IMR-90 (cell line): Measurements from ENCODE around the gene NR4A1. TPM values are rescaled to one million over a fixed set of nuclear protein-coding genes. Genes with fewer than 3 reads are reported as not detected.

Experiments
- ATAC-seq: fragments of 200-7000 bp; cut with Tn5 transposase; 2 replicates; pipeline ENCODE4 v1.9.1; 2020; ENCODE audit warnings: low read depth, mild to moderate bottlenecking, moderate library complexity
- BruUV-seq: library from RNA; stranded (reverse); fragments of 400-500 nt; replicated peaks from 2 replicates; lab custom pipeline; 2021; lab: Mats Ljungman, UMichigan
- CTCF ChIA-PET: fragments of 300-600 bp; formaldehyde crosslinking; extraction: SDS; loops from one replicate; lab custom pipeline; 2021; ENCODE audit warnings: antibody characterized with exemption; lab: Yijun Ruan, JAX
- POLR2A ChIA-PET: fragments of 300-600 bp; sonication (Branson Sonifier 250); formaldehyde crosslinking; loops from one replicate; lab custom pipeline; 2022; ENCODE audit warnings: antibody characterized with exemption; ENCODE audit not compliant: unreplicated experiment; lab: Charles Lee
- DNase-seq: peaks from one replicate; pipeline ENCODE4 v3.0.0; 2013
- H2AFZ ChIP-seq: replicated peaks from 2 replicates; pipeline ENCODE3; 2013; ENCODE audit warnings: low read length, mild to moderate bottlenecking; ENCODE audit not compliant: poor library complexity
- H2AK5ac ChIP-seq: 2 replicates; pipeline ENCODE4 v1.6.1; 2013; ENCODE audit warnings: low read depth, low read length, inconsistent platforms
- H2AK9ac ChIP-seq: replicated peaks from 2 replicates; pipeline ENCODE3; 2013; ENCODE audit warnings: mild to moderate bottlenecking, low read depth, low read length, moderate library complexity; ENCODE audit not compliant: poor library complexity
- H2BK120ac ChIP-seq: 2 replicates; pipeline ENCODE4 v1.6.1; 2013; ENCODE audit warnings: low read depth, low read length, inconsistent platforms
- H2BK15ac ChIP-seq: 3 replicates; pipeline ENCODE4 v1.6.1; 2013; ENCODE audit warnings: low read depth, low read length, inconsistent platforms
- H2BK20ac ChIP-seq: 2 replicates; pipeline ENCODE4 v1.6.1; 2013; ENCODE audit warnings: low read depth, mild to moderate bottlenecking, inconsistent platforms, low read length, moderate library complexity
- H2BK5ac ChIP-seq: 2 replicates; pipeline ENCODE4 v1.6.1; 2013; ENCODE audit warnings: mild to moderate bottlenecking, low read depth, low read length, inconsistent platforms; ENCODE audit not compliant: poor library complexity, severe bottlenecking
- H3K14ac ChIP-seq: replicated peaks from 2 replicates; pipeline ENCODE4 v1.6.1; 2013; ENCODE audit warnings: low read depth, low read length, inconsistent platforms
- H3K18ac ChIP-seq: 2 replicates; pipeline ENCODE4 v1.6.1; 2013; ENCODE audit warnings: low read depth, low read length, control low read depth
- H3K23ac ChIP-seq: 2 replicates; pipeline ENCODE4 v1.6.1; 2013; ENCODE audit warnings: low read depth, low read length, inconsistent platforms
- H3K27ac ChIP-seq: 2 replicates; pipeline ENCODE4 v1.5.1; 2013; ENCODE audit warnings: mild to moderate bottlenecking, control low read depth, low read length; ENCODE audit not compliant: insufficient read depth
- H3K27me3 ChIP-seq: 2 replicates; pipeline ENCODE4 v1.6.1; 2013; ENCODE audit warnings: low read length; ENCODE audit not compliant: control insufficient read depth, insufficient read depth
- H3K36me3 ChIP-seq: 2 replicates; pipeline ENCODE4 v1.6.1; 2013; ENCODE audit warnings: low read length, mixed read lengths; ENCODE audit not compliant: control insufficient read depth, insufficient read depth
- H3K4ac ChIP-seq: 2 replicates; pipeline ENCODE4 v1.6.1; 2013; ENCODE audit warnings: low read depth, low read length, inconsistent platforms
- H3K4me1 ChIP-seq: 2 replicates; pipeline ENCODE4 v1.6.1; 2013; ENCODE audit warnings: low read length, mixed read lengths; ENCODE audit not compliant: control insufficient read depth, insufficient read depth
- H3K4me2 ChIP-seq: 2 replicates; pipeline ENCODE4 v1.6.1; 2013; ENCODE audit warnings: low read depth, mild to moderate bottlenecking, control low read depth, low read length, moderate library complexity
- H3K4me3 ChIP-seq: 2 replicates; pipeline ENCODE4 v1.5.1; 2013; ENCODE audit warnings: low read depth, mild to moderate bottlenecking, control low read depth, low read length, moderate library complexity; ENCODE audit not compliant: insufficient read depth
- H3K56ac ChIP-seq: 2 replicates; pipeline ENCODE4 v1.6.1; 2013; ENCODE audit warnings: low read length, inconsistent platforms; ENCODE audit not compliant: insufficient read depth; ENCODE audit errors: extremely low read depth
- H3K79me1 ChIP-seq, 2 experiments: 2 replicates each; pipeline ENCODE4 v1.6.1; 2013; ENCODE audit warnings: low read length in 2 of 2, inconsistent platforms in 1 of 2, low read depth in 1 of 2
- H3K9ac ChIP-seq: 2 replicates; pipeline ENCODE4 v1.6.1; 2013; ENCODE audit warnings: low read depth, low read length, control low read depth
- H3K9me1 ChIP-seq: 2 replicates; pipeline ENCODE4 v1.6.1; 2013; ENCODE audit warnings: low read length, inconsistent platforms; ENCODE audit not compliant: insufficient read depth
- H3K9me3 ChIP-seq: 2 replicates; pipeline ENCODE4 v1.6.1; 2013; ENCODE audit warnings: low read length; ENCODE audit not compliant: control insufficient read depth, insufficient read depth
- H4K20me1 ChIP-seq: 2 replicates; pipeline ENCODE4 v1.6.1; 2013; ENCODE audit warnings: low read length, inconsistent platforms; ENCODE audit not compliant: insufficient read depth
- H4K5ac ChIP-seq: 2 replicates; pipeline ENCODE4 v1.6.1; 2013; ENCODE audit warnings: mild to moderate bottlenecking, low read depth, low read length, control low read depth
- H4K8ac ChIP-seq, 2 experiments: 2 replicates each; pipeline ENCODE4 v1.6.1; 2013; ENCODE audit warnings: low read depth in 2 of 2, low read length in 2 of 2, control low read depth in 1 of 2, inconsistent platforms in 1 of 2
- H4K91ac ChIP-seq: 2 replicates; pipeline ENCODE4 v1.6.1; 2013; ENCODE audit warnings: low read depth, low read length, inconsistent platforms; ENCODE audit not compliant: insufficient read depth
- BHLHE40 ChIP-seq: fragments of 150-350 bp; IDR thresholded peaks from 2 replicates; pipeline ENCODE4 v1.6.1; 2016; ENCODE audit warnings: mild to moderate bottlenecking, low read depth, low read length
- CEBPB ChIP-seq: IDR thresholded peaks from 2 replicates; pipeline ENCODE4 v1.6.1; 2012; ENCODE audit warnings: low read depth, low read length, improper control_type of control experiment
- CHD1 ChIP-seq: IDR thresholded peaks from 2 replicates; pipeline ENCODE4 v1.6.1; 2012; ENCODE audit warnings: low read depth, low read length, improper control_type of control experiment
- FOS ChIP-seq: fragments of 150-350 bp; IDR thresholded peaks from 2 replicates; pipeline ENCODE4 v1.6.1; 2016; ENCODE audit warnings: low read depth, low read length
- MAFK ChIP-seq: IDR thresholded peaks from 2 replicates; pipeline ENCODE4 v1.6.1; 2012; ENCODE audit warnings: low read depth, low read length, improper control_type of control experiment
- MAZ ChIP-seq: IDR thresholded peaks from 2 replicates; pipeline ENCODE4 v1.6.1; 2012; ENCODE audit warnings: low read depth, mild to moderate bottlenecking, low read length, improper control_type of control experiment, moderate library complexity, borderline replicate concordance
- MXI1 ChIP-seq: IDR thresholded peaks from 2 replicates; pipeline ENCODE4 v1.6.1; 2012; ENCODE audit warnings: low read depth, mild to moderate bottlenecking, low read length, moderate library complexity, borderline replicate concordance
- NFE2L2 ChIP-seq: fragments of 150-350 bp; IDR thresholded peaks from 2 replicates; pipeline ENCODE4 v1.6.1; 2016; ENCODE audit warnings: low read depth, mild to moderate bottlenecking, low read length
- POLR2A ChIP-seq: IDR thresholded peaks from 2 replicates; pipeline ENCODE4 v1.6.1; 2012; ENCODE audit warnings: mild to moderate bottlenecking, low read depth, low read length
- RAD21 ChIP-seq: IDR thresholded peaks from 2 replicates; pipeline ENCODE4 v1.6.1; 2012; ENCODE audit warnings: low read length, improper control_type of control experiment
- RCOR1 ChIP-seq: IDR thresholded peaks from 2 replicates; pipeline ENCODE4 v1.6.1; 2012; ENCODE audit warnings: mild to moderate bottlenecking, low read length, improper control_type of control experiment; ENCODE audit not compliant: insufficient replicate concordance
- RFX5 ChIP-seq: IDR thresholded peaks from 2 replicates; pipeline ENCODE4 v1.8.0; 2012; ENCODE audit warnings: low read depth, mild to moderate bottlenecking, low read length, moderate library complexity
- SMC3 ChIP-seq: fragments of 150-350 bp; IDR thresholded peaks from 2 replicates; pipeline ENCODE4 v1.6.1; 2016; ENCODE audit warnings: low read depth, mild to moderate bottlenecking, antibody characterized with exemption, low read length, moderate library complexity
- WGBS, 2 experiments: methylation state at CpG; one replicate each; pipeline versions ENCODE4 v1.1.5 to v1.1.7; 2013; ENCODE audit warnings: missing lambda C conversion rate in 2 of 2; ENCODE audit not compliant: insufficient read length in 1 of 2; ENCODE audit errors: extremely low coverage in 2 of 2; 5-methylcytosine and 5-hydroxymethylcytosine counted together
- dilution Hi-C: fragments of 300-500 bp; cut with HindIII; formaldehyde crosslinking; loops from one replicate; pipeline ENCODE4 v1.14.3; 2018; ENCODE audit warnings: low sequenced_read_pairs; ENCODE audit not compliant: unreplicated experiment
- in situ Hi-C: fragments of 300-500 bp; cut with MboI; formaldehyde crosslinking; loops from 3 replicates; pipeline ENCODE4 v1.14.3; 2019; ENCODE audit warnings: low sequenced_read_pairs, inconsistent platforms, mixed read lengths
- intact Hi-C: fragments of 100-400 bp; cut with micrococcal nuclease; formaldehyde crosslinking; loops from 2 replicates; pipeline ENCODE4 v1.10.0; 2022
- polyA plus RNA-seq, 3 experiments: library from polyadenylated mRNA; depleted of rRNA; stranded (reverse); fragments of >200 nt; gene quantifications; 2 replicates each; pipeline ENCODE4 v1.2.3, GENCODE V29; 2012; ENCODE audit warnings: low replicate concordance in 1 of 3
- total RNA-seq: library from RNA; depleted of rRNA; stranded (reverse); fragments of >200 nt; gene quantifications from 2 replicates; pipeline ENCODE4 v1.2.3, GENCODE V29; 2012
- TF ChIP-seq, protein P1 (sequence below): fragments of 150-350 bp; IDR thresholded peaks from 2 replicates; pipeline ENCODE4 v1.6.1; 2017; ENCODE audit warnings: mild to moderate bottlenecking, antibody characterized with exemption, low read length, low read depth
- TF ChIP-seq, protein P2 (sequence below): conservative IDR thresholded peaks from 2 replicates; pipeline ENCODE4 v1.5.1; 2012; ENCODE audit warnings: mild to moderate bottlenecking, low read depth, low read length, improper control_type of control experiment
- TF ChIP-seq, protein P3 (sequence below): fragments of 150-350 bp; IDR thresholded peaks from 2 replicates; pipeline ENCODE4 v1.6.1; 2016; ENCODE audit warnings: low read depth, mild to moderate bottlenecking, low read length, moderate library complexity, borderline replicate concordance

NR4A1 gene
- total and polyA plus RNA-seq, 2 of the 4 experiments (the other 2 are of a cell fraction): 6.6 to 34.1 TPM

DNA sequence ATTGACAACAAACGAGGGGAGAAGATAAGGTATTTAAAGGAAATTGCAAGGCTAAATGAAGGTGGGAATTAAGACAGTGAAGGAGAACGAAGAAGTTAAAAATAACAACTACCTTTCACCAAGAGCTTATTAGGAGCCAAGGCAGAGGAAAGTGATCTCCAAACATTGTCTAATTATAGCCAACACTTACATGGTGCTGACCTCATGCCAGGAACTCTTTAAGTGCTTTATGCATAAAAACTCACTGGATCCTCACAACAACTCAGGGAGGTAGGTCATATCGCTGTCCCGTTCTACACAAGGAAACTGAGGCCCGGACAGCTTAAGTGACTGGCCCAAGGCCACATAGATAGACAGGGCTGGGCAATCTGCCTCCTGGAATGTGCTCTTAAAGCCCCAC is 25.0 kb upstream of the NR4A1 start:
- DNase-seq: no peak
- no peaks in the 10 kb centered on the region for H3K9me3 ChIP-seq
- H2AK5ac ChIP-seq: no peak overlapping the region
- no peak for ATAC-seq
- dilution Hi-C loops: no loop called here
- peak overlapping the region; percentile 7 for H2AK9ac ChIP-seq
- no TSS peak for BruUV-seq
- H3K23ac ChIP-seq: no peak overlapping the region; the same call in 1 of the 2 replicates
- peaks cover 5% of the 10 kb centered on the region; the same call in 1 of the 2 replicates for H3K4me1 ChIP-seq
- no peak overlapping the region for H3K56ac ChIP-seq
- no peak overlapping the region for H3K9ac ChIP-seq
- no peaks in the 10 kb centered on the region; the same call in 1 of the 2 replicates for H4K20me1 ChIP-seq
- H3K4me3 ChIP-seq: no peak overlapping the region
- H3K9me1 ChIP-seq: no peaks in the 10 kb centered on the region
- H3K4ac ChIP-seq: no peak overlapping the region
- H2BK5ac ChIP-seq: no peak overlapping the region
- TF ChIP-seq FOS: no peak
- no peak for TF ChIP-seq NFE2L2
- TF ChIP-seq RFX5: no peak
- no peak for TF ChIP-seq RAD21
- TF ChIP-seq BHLHE40: no peak
- TF ChIP-seq CEBPB: no peak
- TF ChIP-seq POLR2A: no peak
- TF ChIP-seq RCOR1: no peak
- TF ChIP-seq, protein P1, sequence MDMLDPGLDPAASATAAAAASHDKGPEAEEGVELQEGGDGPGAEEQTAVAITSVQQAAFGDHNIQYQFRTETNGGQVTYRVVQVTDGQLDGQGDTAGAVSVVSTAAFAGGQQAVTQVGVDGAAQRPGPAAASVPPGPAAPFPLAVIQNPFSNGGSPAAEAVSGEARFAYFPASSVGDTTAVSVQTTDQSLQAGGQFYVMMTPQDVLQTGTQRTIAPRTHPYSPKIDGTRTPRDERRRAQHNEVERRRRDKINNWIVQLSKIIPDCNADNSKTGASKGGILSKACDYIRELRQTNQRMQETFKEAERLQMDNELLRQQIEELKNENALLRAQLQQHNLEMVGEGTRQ: no peak
- no peak for TF ChIP-seq CHD1
- no peak for TF ChIP-seq MXI1
- TF ChIP-seq SMC3: no peak
- TF ChIP-seq, protein P2, sequence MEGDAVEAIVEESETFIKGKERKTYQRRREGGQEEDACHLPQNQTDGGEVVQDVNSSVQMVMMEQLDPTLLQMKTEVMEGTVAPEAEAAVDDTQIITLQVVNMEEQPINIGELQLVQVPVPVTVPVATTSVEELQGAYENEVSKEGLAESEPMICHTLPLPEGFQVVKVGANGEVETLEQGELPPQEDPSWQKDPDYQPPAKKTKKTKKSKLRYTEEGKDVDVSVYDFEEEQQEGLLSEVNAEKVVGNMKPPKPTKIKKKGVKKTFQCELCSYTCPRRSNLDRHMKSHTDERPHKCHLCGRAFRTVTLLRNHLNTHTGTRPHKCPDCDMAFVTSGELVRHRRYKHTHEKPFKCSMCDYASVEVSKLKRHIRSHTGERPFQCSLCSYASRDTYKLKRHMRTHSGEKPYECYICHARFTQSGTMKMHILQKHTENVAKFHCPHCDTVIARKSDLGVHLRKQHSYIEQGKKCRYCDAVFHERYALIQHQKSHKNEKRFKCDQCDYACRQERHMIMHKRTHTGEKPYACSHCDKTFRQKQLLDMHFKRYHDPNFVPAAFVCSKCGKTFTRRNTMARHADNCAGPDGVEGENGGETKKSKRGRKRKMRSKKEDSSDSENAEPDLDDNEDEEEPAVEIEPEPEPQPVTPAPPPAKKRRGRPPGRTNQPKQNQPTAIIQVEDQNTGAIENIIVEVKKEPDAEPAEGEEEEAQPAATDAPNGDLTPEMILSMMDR: no peak
- no peak for TF ChIP-seq MAFK
- TF ChIP-seq, protein P3, sequence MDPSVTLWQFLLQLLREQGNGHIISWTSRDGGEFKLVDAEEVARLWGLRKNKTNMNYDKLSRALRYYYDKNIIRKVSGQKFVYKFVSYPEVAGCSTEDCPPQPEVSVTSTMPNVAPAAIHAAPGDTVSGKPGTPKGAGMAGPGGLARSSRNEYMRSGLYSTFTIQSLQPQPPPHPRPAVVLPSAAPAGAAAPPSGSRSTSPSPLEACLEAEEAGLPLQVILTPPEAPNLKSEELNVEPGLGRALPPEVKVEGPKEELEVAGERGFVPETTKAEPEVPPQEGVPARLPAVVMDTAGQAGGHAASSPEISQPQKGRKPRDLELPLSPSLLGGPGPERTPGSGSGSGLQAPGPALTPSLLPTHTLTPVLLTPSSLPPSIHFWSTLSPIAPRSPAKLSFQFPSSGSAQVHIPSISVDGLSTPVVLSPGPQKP: no peak
- TF ChIP-seq MAZ: no peak
- no peak overlapping the region for H3K18ac ChIP-seq
- no peak overlapping the region for H2BK120ac ChIP-seq
- H3K27ac ChIP-seq: no peak overlapping the region
- H4K8ac ChIP-seq: no peak overlapping the region
- POLR2A ChIA-PET: interaction anchor here (1.2 kb wide), 1 partner anchor 55 kb away, joined by 6 read pairs; no protein-coding TSS in a partner anchor
- WGBS, 2 experiments: 100% methylated on average over 1 of the region's 5 CpGs; no CpG with 5 or more reads in 1 of the 2 experiments
- H3K14ac ChIP-seq: no peak overlapping the region; the same call in 1 of the 2 replicates
- H2BK20ac ChIP-seq: peak overlapping the region; percentile 2; the same call in 1 of the 2 replicates
- no peak overlapping the region for H4K5ac ChIP-seq
- in situ Hi-C loops: loop anchor here (5.0 kb wide), 1 partner anchor 56 kb away; no protein-coding TSS in a partner anchor
- intact Hi-C loops: no loop called here
- no peak overlapping the region for H4K91ac ChIP-seq
- H3K27me3 ChIP-seq: no peaks in the 10 kb centered on the region
- no peak overlapping the region for H2AFZ ChIP-seq
- CTCF ChIA-PET: interaction anchor here (0.6 to 8.6 kb wide), 23 partner anchors 10 to 301 kb away, joined by 3 to 128 read pairs (median 7); partner anchors contain the start of genes ATG101, SMIM41 and TAMALIN
- H3K4me2 ChIP-seq: no peak overlapping the region
- H2BK15ac ChIP-seq: no peak overlapping the region
- peaks cover 0 to 3% of the 10 kb centered on the region in 2 experiments; a peak in 1 of 4 replicates for H3K79me1 ChIP-seq
- H3K36me3 ChIP-seq: no peaks in the 10 kb centered on the region
